HCT116 (cell line): ENCODE measurements around the gene ELP5. TPM values are rescaled to one million over a fixed set of nuclear protein-coding genes. Genes with fewer than 3 reads are reported as not detected.

Experiments used
- ATAC-seq: fragments of 200-7000 bp; cut with Tn5 transposase; 2 replicates; pipeline ENCODE4 v1.9.1; 2020; ENCODE audit warnings: mild to moderate bottlenecking, moderate library complexity
- BruUV-seq: library from RNA; stranded (reverse); fragments of 400-500 nt; replicated peaks from 2 replicates; lab custom pipeline; 2021; lab: Mats Ljungman, UMichigan
- CTCF ChIA-PET: fragments of 300-600 bp; sonication (Branson Sonifier 250); formaldehyde crosslinking; loops from one replicate; lab custom pipeline; 2021; ENCODE audit warnings: antibody characterized with exemption; lab: Charles Lee
- POLR2A ChIA-PET: fragments of 300-600, 350-600 bp; sonication (Branson Sonifier 250); formaldehyde crosslinking; loops from one replicate; lab custom pipeline; 2021; ENCODE audit warnings: antibody characterized with exemption; lab: Charles Lee
- RAD21 ChIA-PET, 2 experiments: fragments of 300-600 bp; sonication (Branson Sonifier 250); formaldehyde crosslinking; loops; one replicate each; lab custom pipeline; 2023; ENCODE audit warnings: low total read pairs in 2 of 2; ENCODE audit not compliant: uncharacterized antibody in 2 of 2, unreplicated experiment in 2 of 2, low non-redundant PET in 1 of 2; lab: Charles Lee
- DNase-seq: peaks from one replicate; pipeline ENCODE4 v3.0.0-alpha.2; 2010; ENCODE audit warnings: low read depth, low spot score
- H2AFZ ChIP-seq: fragments of 200-600 bp; shearing (Covaris generic), sonication (generic); 2 replicates; pipeline ENCODE4 v1.6.1; 2017; ENCODE audit warnings: low read depth, mixed run types, mixed read lengths, antibody characterized with exemption, low read length; ENCODE audit not compliant: poor library complexity, severe bottlenecking
- H3K27ac ChIP-seq: 2 replicates; pipeline ENCODE4 v1.5.1; 2012; ENCODE audit warnings: low read depth, low read length
- H3K27me3 ChIP-seq: fragments of 200-600 bp; sonication (generic); 2 replicates; pipeline ENCODE4 v1.6.1; 2016; ENCODE audit warnings: mixed run types, low read length, mixed read lengths; ENCODE audit not compliant: insufficient read depth
- H3K36me3 ChIP-seq, 2 experiments: fragments of 200-500 bp in 1 of 2; fragments of 200-600 bp in 1 of 2; sonication (Bioruptor generic) in 1 of 2; sonication (generic) in 1 of 2; 2 replicates each; pipeline versions ENCODE4 v1.5.1 to v1.6.1; 2014 to 2016; ENCODE audit warnings: low read length in 2 of 2, inconsistent platforms in 1 of 2, mixed read lengths in 1 of 2, mixed run types in 1 of 2; ENCODE audit not compliant: insufficient read depth in 2 of 2, control insufficient read depth in 1 of 2
- H3K4me1 ChIP-seq, 2 experiments: fragments of 200-600 bp in 1 of 2; sonication (generic) in 1 of 2; 2 replicates each; pipeline versions ENCODE4 v1.5.1 to v1.6.1; 2012 to 2017; ENCODE audit warnings: low read length in 2 of 2, inconsistent platforms in 1 of 2, mild to moderate bottlenecking in 1 of 2, mixed read lengths in 1 of 2, mixed run types in 1 of 2, moderate library complexity in 1 of 2; ENCODE audit not compliant: insufficient read depth in 2 of 2, control insufficient read depth in 1 of 2
- H3K4me2 ChIP-seq: fragments of 200-600 bp; sonication (generic); 2 replicates; pipeline ENCODE4 v1.6.1; 2017; ENCODE audit warnings: mixed run types, low read length, mixed read lengths
- H3K4me3 ChIP-seq, 2 experiments: fragments of 200-600 bp in 1 of 2; sonication (generic) in 1 of 2; replicated peaks in 1 of 2; 2 replicates each; pipeline ENCODE4 v1.5.1; 2011 to 2016; ENCODE audit warnings: low read length in 2 of 2, control low read depth in 1 of 2, low read depth in 1 of 2, mild to moderate bottlenecking in 1 of 2, mixed read lengths in 1 of 2, mixed run types in 1 of 2
- H3K79me2 ChIP-seq: fragments of 200-600 bp; sonication (generic); 2 replicates; pipeline ENCODE4 v1.6.1; 2017; ENCODE audit warnings: mild to moderate bottlenecking, mixed run types, low read length, moderate library complexity, mixed read lengths; ENCODE audit not compliant: insufficient read depth
- H3K9ac ChIP-seq: fragments of 200-600 bp; sonication (generic); 2 replicates; pipeline ENCODE4 v1.6.1; 2016; ENCODE audit warnings: low read length, mixed read lengths
- H3K9me2 ChIP-seq: fragments of 200-600 bp; sonication (generic), shearing (Covaris generic); 2 replicates; pipeline ENCODE4 v1.6.1; 2017; ENCODE audit warnings: mixed run types, mild to moderate bottlenecking, moderate library complexity; ENCODE audit not compliant: insufficient read depth
- H3K9me3 ChIP-seq, 2 experiments: fragments of 200-500 bp in 1 of 2; fragments of 200-600 bp in 1 of 2; sonication (Bioruptor generic) in 1 of 2; sonication (generic) in 1 of 2; 2 replicates each; pipeline ENCODE4 v1.6.1; 2014 to 2017; ENCODE audit warnings: low read length in 2 of 2, mixed read lengths in 2 of 2, inconsistent platforms in 1 of 2, low read depth in 1 of 2, mild to moderate bottlenecking in 1 of 2, mixed run types in 1 of 2, moderate library complexity in 1 of 2; ENCODE audit not compliant: control insufficient read depth in 1 of 2, insufficient read depth in 1 of 2
- H4K20me1 ChIP-seq: fragments of 200-600 bp; sonication (generic), shearing (Covaris generic); 2 replicates; pipeline ENCODE4 v1.6.1; 2017; ENCODE audit warnings: mixed run types, mild to moderate bottlenecking, moderate library complexity; ENCODE audit not compliant: insufficient read depth
- CBX3 ChIP-seq: IDR thresholded peaks from 2 replicates; pipeline ENCODE4 v1.6.1; 2012; ENCODE audit warnings: low read depth
- EGR1 ChIP-seq: IDR thresholded peaks from 2 replicates; pipeline ENCODE4 v1.6.1; 2012; ENCODE audit warnings: low read depth
- ELF1 ChIP-seq: IDR thresholded peaks from 2 replicates; pipeline ENCODE4 v1.6.1; 2012; ENCODE audit warnings: low read depth, borderline replicate concordance
- EZH2 ChIP-seq: fragments of 200-600 bp; sonication (generic); IDR thresholded peaks from 2 replicates; pipeline ENCODE4 v1.6.1; 2017; ENCODE audit warnings: antibody characterized with exemption, mixed run types
- FOSL1 ChIP-seq: IDR thresholded peaks from 2 replicates; pipeline ENCODE4 v1.6.1; 2012; ENCODE audit warnings: low read depth
- JUND ChIP-seq: IDR thresholded peaks from 2 replicates; pipeline ENCODE4 v1.6.1; 2012
- POLR2A ChIP-seq: IDR thresholded peaks from 2 replicates; pipeline ENCODE4 v1.7.0; 2011; ENCODE audit warnings: borderline replicate concordance; ENCODE audit not compliant: insufficient read depth, insufficient read length; ENCODE audit errors: extremely low read depth
- POLR2AphosphoS5 ChIP-seq: IDR thresholded peaks from 2 replicates; pipeline ENCODE4 v1.6.1; 2011; ENCODE audit warnings: mild to moderate bottlenecking, low read depth, low read length, moderate library complexity
- SIN3A ChIP-seq: IDR thresholded peaks from 2 replicates; pipeline ENCODE4 v1.6.1; 2012; ENCODE audit warnings: low read depth
- SP1 ChIP-seq: IDR thresholded peaks from 2 replicates; pipeline ENCODE4 v1.6.1; 2012; ENCODE audit warnings: low read depth
- SRF ChIP-seq: IDR thresholded peaks from 2 replicates; pipeline ENCODE4 v1.6.1; 2012; ENCODE audit warnings: low read depth
- TCF7L2 ChIP-seq: IDR thresholded peaks from 2 replicates; pipeline ENCODE4 v1.7.0; 2011; ENCODE audit warnings: borderline replicate concordance, inconsistent platforms; ENCODE audit not compliant: insufficient read depth, insufficient read length; ENCODE audit errors: extremely low read depth
- YY1 ChIP-seq: IDR thresholded peaks from 2 replicates; pipeline ENCODE4 v1.6.1; 2011; ENCODE audit warnings: low read length, low read depth, moderate library complexity, mild to moderate bottlenecking; ENCODE audit not compliant: insufficient replicate concordance; ENCODE audit errors: extremely low read depth
- ZFX ChIP-seq: fragments of 450-650 bp; IDR thresholded peaks from 2 replicates; pipeline ENCODE4 v1.6.1; 2017
- ZNF274 ChIP-seq: fragments of 200-500 bp; sonication (Bioruptor generic); IDR thresholded peaks from 2 replicates; pipeline ENCODE4 v1.6.1; 2014; ENCODE audit warnings: mild to moderate bottlenecking, low read depth, low read length, inconsistent platforms
- intact Hi-C: fragments of 100-400 bp; cut with micrococcal nuclease; formaldehyde crosslinking; loops from 2 replicates; pipeline ENCODE4 v1.10.0; 2022
- total RNA-seq: library from RNA; stranded (reverse); gene quantifications from one replicate; pipeline ENCODE4 v1.2.1, GENCODE V29; 2021; ENCODE audit not compliant: unreplicated experiment
- TF ChIP-seq, protein P1 (sequence below), 3 experiments: fragments of 200-600 bp in 1 of 3; sonication (generic) in 1 of 3; IDR thresholded peaks in 2 of 3; conservative IDR thresholded peaks in 1 of 3; 2 replicates each; pipeline ENCODE4 v1.5.1; 2012 to 2017; ENCODE audit warnings: low read depth in 2 of 3, low read length in 2 of 3, antibody characterized with exemption in 1 of 3, borderline replicate concordance in 1 of 3, control low read depth in 1 of 3, mild to moderate bottlenecking in 1 of 3, mixed read lengths in 1 of 3, mixed run types in 1 of 3, moderate library complexity in 1 of 3; ENCODE audit not compliant: insufficient read depth in 1 of 3
- TF ChIP-seq, protein P2 (sequence below): IDR thresholded peaks from 2 replicates; pipeline ENCODE4 v1.6.1; 2011; ENCODE audit warnings: mild to moderate bottlenecking, low read length, moderate library complexity; ENCODE audit not compliant: insufficient replicate concordance; ENCODE audit errors: extremely low read depth
- TF ChIP-seq, protein P3 (sequence below): IDR thresholded peaks from 2 replicates; pipeline ENCODE4 v1.6.1; 2012
- TF ChIP-seq, protein P4 (sequence below): IDR thresholded peaks from 2 replicates; pipeline ENCODE4 v1.6.1; 2012; ENCODE audit warnings: low read depth

The ELP5 gene
- total RNA-seq, 1 experiment from 2014 or later: 81.7 TPM

DNA sequence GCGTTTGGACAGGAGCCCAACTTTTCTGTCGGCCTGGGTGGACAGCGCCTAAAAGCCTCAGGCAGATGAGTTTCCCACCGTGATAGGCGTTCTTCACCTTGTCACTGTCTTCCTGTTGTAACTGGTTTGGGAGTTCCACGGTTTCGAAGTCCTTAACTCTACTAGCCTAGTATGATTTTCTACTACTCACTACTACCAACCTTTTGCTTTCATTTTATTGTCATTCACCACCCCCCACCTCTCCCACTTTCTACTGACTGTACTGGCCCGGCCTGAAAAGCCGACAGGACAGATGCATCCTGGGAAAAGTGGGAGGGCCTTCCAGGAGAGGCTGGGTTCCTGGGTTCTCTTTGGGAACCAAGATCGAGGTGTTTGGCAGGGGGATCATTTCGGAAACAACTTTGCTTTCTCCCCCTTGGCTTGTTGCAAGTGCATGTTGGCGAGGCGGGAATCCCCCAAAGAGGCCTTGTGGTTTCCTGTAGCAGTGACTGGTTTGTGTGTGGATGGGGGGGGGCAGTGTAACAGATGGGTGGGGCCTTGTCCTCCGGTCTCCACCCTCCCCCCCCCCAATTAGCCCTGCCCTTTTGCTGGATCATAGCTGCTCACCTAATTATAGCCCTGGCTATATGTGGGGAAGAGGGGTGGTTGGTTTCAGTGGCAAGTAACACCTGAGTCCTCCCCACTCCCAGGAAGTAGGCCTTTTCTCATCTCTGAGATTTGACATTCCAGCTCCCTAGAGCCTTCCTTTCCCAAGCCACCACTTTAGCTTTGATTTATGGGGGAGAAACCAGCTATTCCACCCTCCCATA lies 56.8 kb downstream of the ELP5 start:
- ChIA-PET POLR2A (interaction anchor here (0.8 to 1.6 kb wide), 4 partner anchors 21 to 95 kb away, joined by 3 to 9 read pairs (median 3); partner anchors contain the start of genes GABARAP, NEURL4 and TMEM256), RAD21 (no interaction called here), CTCF (interaction anchor here (0.6 kb wide), 1 partner anchor 57 kb away, joined by 3 read pairs; the partner anchor contains the start of gene CTDNEP1)
- Histone ChIP-seq H3K9me3 (no peaks in the 10 kb centered on the region), H3K4me3 (peak overlapping the region; percentile 90 to 99), H3K9me2 (no peaks in the 10 kb centered on the region), H3K27me3 (no peaks in the 10 kb centered on the region), H3K36me3 (peaks cover 30 to 46% of the 10 kb centered on the region in 2 experiments), H4K20me1 (peaks cover 36% of the 10 kb centered on the region), H3K4me1 (peaks cover 28 to 56% of the 10 kb centered on the region in 2 experiments), H3K4me2 (peak overlapping the region; percentile 88), H3K79me2 (peaks cover 63% of the 10 kb centered on the region), H2AFZ (no peak overlapping the region), H3K27ac (peak overlapping the region; percentile 98), H3K9ac (peak overlapping the region; percentile 99)
- DNase-seq (peak; percentile 72), ATAC-seq (peak; percentile 30)
- no peak for TF ChIP-seq TCF7L2
- TF ChIP-seq YY1: peak; percentile 46
- TF ChIP-seq, protein P1, sequence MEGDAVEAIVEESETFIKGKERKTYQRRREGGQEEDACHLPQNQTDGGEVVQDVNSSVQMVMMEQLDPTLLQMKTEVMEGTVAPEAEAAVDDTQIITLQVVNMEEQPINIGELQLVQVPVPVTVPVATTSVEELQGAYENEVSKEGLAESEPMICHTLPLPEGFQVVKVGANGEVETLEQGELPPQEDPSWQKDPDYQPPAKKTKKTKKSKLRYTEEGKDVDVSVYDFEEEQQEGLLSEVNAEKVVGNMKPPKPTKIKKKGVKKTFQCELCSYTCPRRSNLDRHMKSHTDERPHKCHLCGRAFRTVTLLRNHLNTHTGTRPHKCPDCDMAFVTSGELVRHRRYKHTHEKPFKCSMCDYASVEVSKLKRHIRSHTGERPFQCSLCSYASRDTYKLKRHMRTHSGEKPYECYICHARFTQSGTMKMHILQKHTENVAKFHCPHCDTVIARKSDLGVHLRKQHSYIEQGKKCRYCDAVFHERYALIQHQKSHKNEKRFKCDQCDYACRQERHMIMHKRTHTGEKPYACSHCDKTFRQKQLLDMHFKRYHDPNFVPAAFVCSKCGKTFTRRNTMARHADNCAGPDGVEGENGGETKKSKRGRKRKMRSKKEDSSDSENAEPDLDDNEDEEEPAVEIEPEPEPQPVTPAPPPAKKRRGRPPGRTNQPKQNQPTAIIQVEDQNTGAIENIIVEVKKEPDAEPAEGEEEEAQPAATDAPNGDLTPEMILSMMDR (IDR thresholded peaks at IDR 0.05 in 2 of 3, conservative IDR thresholded peaks at IDR 0.05 in 1 of 3; ENCODE audit: borderline replicate concordance in 1 of 3, insufficient read depth in 1 of 3, low read depth in 2 of 3, low read length in 2 of 3): no peak
- TF ChIP-seq, protein P2, sequence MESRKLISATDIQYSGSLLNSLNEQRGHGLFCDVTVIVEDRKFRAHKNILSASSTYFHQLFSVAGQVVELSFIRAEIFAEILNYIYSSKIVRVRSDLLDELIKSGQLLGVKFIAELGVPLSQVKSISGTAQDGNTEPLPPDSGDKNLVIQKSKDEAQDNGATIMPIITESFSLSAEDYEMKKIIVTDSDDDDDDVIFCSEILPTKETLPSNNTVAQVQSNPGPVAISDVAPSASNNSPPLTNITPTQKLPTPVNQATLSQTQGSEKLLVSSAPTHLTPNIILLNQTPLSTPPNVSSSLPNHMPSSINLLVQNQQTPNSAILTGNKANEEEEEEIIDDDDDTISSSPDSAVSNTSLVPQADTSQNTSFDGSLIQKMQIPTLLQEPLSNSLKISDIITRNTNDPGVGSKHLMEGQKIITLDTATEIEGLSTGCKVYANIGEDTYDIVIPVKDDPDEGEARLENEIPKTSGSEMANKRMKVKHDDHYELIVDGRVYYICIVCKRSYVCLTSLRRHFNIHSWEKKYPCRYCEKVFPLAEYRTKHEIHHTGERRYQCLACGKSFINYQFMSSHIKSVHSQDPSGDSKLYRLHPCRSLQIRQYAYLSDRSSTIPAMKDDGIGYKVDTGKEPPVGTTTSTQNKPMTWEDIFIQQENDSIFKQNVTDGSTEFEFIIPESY: no peak
- peak; percentile 72 for TF ChIP-seq POLR2AphosphoS5
- 0 out of 2 replicates have a peak, but pooled peaks have one; percentile 17 for TF ChIP-seq SP1
- no peak for TF ChIP-seq EZH2
- TF ChIP-seq FOSL1: no peak
- TF ChIP-seq, protein P3, sequence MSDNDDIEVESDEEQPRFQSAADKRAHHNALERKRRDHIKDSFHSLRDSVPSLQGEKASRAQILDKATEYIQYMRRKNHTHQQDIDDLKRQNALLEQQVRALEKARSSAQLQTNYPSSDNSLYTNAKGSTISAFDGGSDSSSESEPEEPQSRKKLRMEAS: no peak
- TF ChIP-seq JUND: no peak
- TF ChIP-seq EGR1: no peak
- TF ChIP-seq POLR2A: peak; percentile 62
- TF ChIP-seq ZNF274: no peak
- no peak for TF ChIP-seq ELF1
- TF ChIP-seq, protein P4, sequence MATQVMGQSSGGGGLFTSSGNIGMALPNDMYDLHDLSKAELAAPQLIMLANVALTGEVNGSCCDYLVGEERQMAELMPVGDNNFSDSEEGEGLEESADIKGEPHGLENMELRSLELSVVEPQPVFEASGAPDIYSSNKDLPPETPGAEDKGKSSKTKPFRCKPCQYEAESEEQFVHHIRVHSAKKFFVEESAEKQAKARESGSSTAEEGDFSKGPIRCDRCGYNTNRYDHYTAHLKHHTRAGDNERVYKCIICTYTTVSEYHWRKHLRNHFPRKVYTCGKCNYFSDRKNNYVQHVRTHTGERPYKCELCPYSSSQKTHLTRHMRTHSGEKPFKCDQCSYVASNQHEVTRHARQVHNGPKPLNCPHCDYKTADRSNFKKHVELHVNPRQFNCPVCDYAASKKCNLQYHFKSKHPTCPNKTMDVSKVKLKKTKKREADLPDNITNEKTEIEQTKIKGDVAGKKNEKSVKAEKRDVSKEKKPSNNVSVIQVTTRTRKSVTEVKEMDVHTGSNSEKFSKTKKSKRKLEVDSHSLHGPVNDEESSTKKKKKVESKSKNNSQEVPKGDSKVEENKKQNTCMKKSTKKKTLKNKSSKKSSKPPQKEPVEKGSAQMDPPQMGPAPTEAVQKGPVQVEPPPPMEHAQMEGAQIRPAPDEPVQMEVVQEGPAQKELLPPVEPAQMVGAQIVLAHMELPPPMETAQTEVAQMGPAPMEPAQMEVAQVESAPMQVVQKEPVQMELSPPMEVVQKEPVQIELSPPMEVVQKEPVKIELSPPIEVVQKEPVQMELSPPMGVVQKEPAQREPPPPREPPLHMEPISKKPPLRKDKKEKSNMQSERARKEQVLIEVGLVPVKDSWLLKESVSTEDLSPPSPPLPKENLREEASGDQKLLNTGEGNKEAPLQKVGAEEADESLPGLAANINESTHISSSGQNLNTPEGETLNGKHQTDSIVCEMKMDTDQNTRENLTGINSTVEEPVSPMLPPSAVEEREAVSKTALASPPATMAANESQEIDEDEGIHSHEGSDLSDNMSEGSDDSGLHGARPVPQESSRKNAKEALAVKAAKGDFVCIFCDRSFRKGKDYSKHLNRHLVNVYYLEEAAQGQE: no peak
- TF ChIP-seq ZFX: no peak
- TF ChIP-seq SIN3A: no peak; the same call in 1 of the 2 replicates
- no peak for TF ChIP-seq SRF
- no peak for TF ChIP-seq CBX3
- BruUV-seq: TSS peak; percentile 91
- intact Hi-C loops: loop anchor here (5.0 kb wide), 1 partner anchor 57 kb away; the partner anchor contains the start of genes CTDNEP1 and ELP5
